A673 (cell line): ENCODE results near the gene USP2. TPM values are rescaled to one million over a fixed set of nuclear protein-coding genes. Genes with fewer than 3 reads are reported as not detected.
A peak's percentile ranks its signal among the peaks of the same experiment; 100 is the strongest.
"Not testable (repeated sequence)": the region's sequence is repeated elsewhere in the genome, so short reads cannot be mapped to it uniquely, and the experiment has no call there.

ENCODE experiments used
- BruUV-seq: library from RNA; stranded (reverse); fragments of 400-500 nt; replicated peaks from 2 replicates; lab custom pipeline; 2021; lab: Mats Ljungman, UMichigan
- CTCF ChIA-PET: fragments of 300-600 bp; sonication (Branson Sonifier 250); formaldehyde crosslinking; loops from one replicate; lab custom pipeline; 2022; ENCODE audit warnings: antibody characterized with exemption; lab: Charles Lee
- POLR2A ChIA-PET: fragments of 300-600 bp; sonication (Branson Sonifier 250); formaldehyde crosslinking; loops from one replicate; lab custom pipeline; 2022; ENCODE audit warnings: antibody characterized with exemption; ENCODE audit not compliant: low non-redundant PET; lab: Charles Lee
- DNase-seq: peaks from one replicate; pipeline ENCODE4 v3.0.0-alpha.2; 2015; ENCODE audit warnings: low spot score
- H3K27ac ChIP-seq: fragments of 200-600 bp; sonication (generic); 2 replicates; pipeline ENCODE4 v1.5.1; 2016; ENCODE audit warnings: mixed run types, low read depth, mild to moderate bottlenecking, mixed read lengths, antibody characterized with exemption, low read length; ENCODE audit not compliant: poor library complexity, severe bottlenecking
- H3K27me3 ChIP-seq: fragments of 200-600 bp; sonication (generic); replicated peaks from 2 replicates; pipeline ENCODE4 v1.6.1; 2017; ENCODE audit warnings: mixed run types, low read depth, mild to moderate bottlenecking, mixed read lengths, antibody characterized with exemption, low read length; ENCODE audit not compliant: insufficient read depth, poor library complexity
- H3K36me3 ChIP-seq: fragments of 200-600 bp; sonication (generic); 2 replicates; pipeline ENCODE4 v1.6.1; 2016; ENCODE audit warnings: mixed run types, mild to moderate bottlenecking, mixed read lengths, antibody characterized with exemption, low read length; ENCODE audit not compliant: insufficient read depth, poor library complexity, severe bottlenecking
- H3K4me1 ChIP-seq: fragments of 200-600 bp; sonication (generic); 2 replicates; pipeline ENCODE4 v1.6.1; 2017; ENCODE audit warnings: mixed run types, mild to moderate bottlenecking, mixed read lengths, antibody characterized with exemption, low read length; ENCODE audit not compliant: insufficient read depth, poor library complexity, severe bottlenecking
- H3K4me3 ChIP-seq: fragments of 200-600 bp; sonication (generic); 2 replicates; pipeline ENCODE4 v1.5.1; 2016; ENCODE audit warnings: low read depth, mixed run types, mild to moderate bottlenecking, mixed read lengths, low read length; ENCODE audit not compliant: poor library complexity, severe bottlenecking
- H3K9me3 ChIP-seq: fragments of 200-600 bp; sonication (generic); 2 replicates; pipeline ENCODE4 v1.6.1; 2016; ENCODE audit warnings: mixed run types, low read depth, mild to moderate bottlenecking, mixed read lengths, antibody characterized with exemption, low read length; ENCODE audit not compliant: poor library complexity, severe bottlenecking
- CTCF ChIP-seq: fragments of 300-800, 200-600 bp; sonication (generic); conservative IDR thresholded peaks from 2 replicates; pipeline ENCODE4 v1.5.1; 2017; ENCODE audit warnings: low read depth, mild to moderate bottlenecking, antibody characterized with exemption, low read length, moderate library complexity, mixed read lengths
- EZH2 ChIP-seq: fragments of 200-600 bp; sonication (generic); IDR thresholded peaks from 2 replicates; pipeline ENCODE4 v1.6.1; 2017; ENCODE audit warnings: borderline replicate concordance, low read depth, mild to moderate bottlenecking, mixed read lengths, antibody characterized with exemption, low read length; ENCODE audit not compliant: poor library complexity, severe bottlenecking
- intact Hi-C: fragments of 100-400 bp; cut with micrococcal nuclease; formaldehyde crosslinking; loops from one replicate; pipeline ENCODE4 v1.10.0; 2022; ENCODE audit not compliant: unreplicated experiment
- total RNA-seq: library from RNA; stranded (reverse); gene quantifications from 2 replicates; pipeline ENCODE4 v1.2.3, GENCODE V29; 2021

USP2 gene
- total RNA-seq, 1 experiment from 2014 or later: 4.8 TPM

GRCh38 chr11:119388103-119388502, 6.6 kb upstream of the USP2 start:
- no peak for DNase-seq
- intact Hi-C loops: no loop called here
- ChIA-PET POLR2A (no interaction called here), CTCF (no interaction called here)
- TF ChIP-seq CTCF (no peak), EZH2 (no peak)
- no peaks in the 10 kb centered on the region for H3K9me3 ChIP-seq
- no peak overlapping the region for H3K27ac ChIP-seq
- H3K4me3 ChIP-seq: no peak overlapping the region
- no peaks in the 10 kb centered on the region for H3K36me3 ChIP-seq
- BruUV-seq: no TSS peak
- H3K27me3 ChIP-seq: no peaks in the 10 kb centered on the region
- no peaks in the 10 kb centered on the region for H3K4me1 ChIP-seq

- no peak for DNase-seq
- ChIA-PET CTCF (interaction anchor here (0.6 to 2.2 kb wide), 3 partner anchors 23 to 222 kb away, joined by 6 to 8 read pairs (median 8); no protein-coding TSS in a partner anchor), POLR2A (no interaction called here)
- no TSS peak for BruUV-seq
- peaks cover 6% of the 10 kb centered on the region for H3K4me1 ChIP-seq
- intact Hi-C loops: loop anchor here (5.0 kb wide), 1 partner anchor 47 kb away; no protein-coding TSS in a partner anchor
- H3K27ac ChIP-seq: no peak overlapping the region
- no peak overlapping the region for H3K4me3 ChIP-seq
- H3K27me3 ChIP-seq: no peaks in the 10 kb centered on the region
- TF ChIP-seq EZH2: no peak
- no peak for TF ChIP-seq CTCF
- H3K36me3 ChIP-seq: no peaks in the 10 kb centered on the region
- H3K9me3 ChIP-seq: no peaks in the 10 kb centered on the region
Measured at GRCh38 chr11:119384332-119384731, 2.8 kb upstream of the USP2 start.

- DNase-seq, H3K4me1 ChIP-seq, H3K27me3 ChIP-seq, POLR2A ChIA-PET, H3K9me3 ChIP-seq, BruUV-seq, H3K27ac ChIP-seq, H3K36me3 ChIP-seq: not testable (repeated sequence)
- H3K4me3 ChIP-seq: peak overlapping the region; percentile 53
- intact Hi-C loops: loop anchor here (5.0 kb wide), 1 partner anchor 45 kb away; no protein-coding TSS in a partner anchor
- CTCF ChIA-PET: interaction anchor here (1.1 kb wide), 1 partner anchor 26 kb away, joined by 4 read pairs; no protein-coding TSS in a partner anchor
Measured at GRCh38 chr11:119382513-119382912, 1.0 kb upstream of the USP2 start.

GRCh38 chr11:119382101-119382500, 611 bp upstream of the USP2 start:
- no peak for DNase-seq
- ChIA-PET POLR2A (no interaction called here), CTCF (interaction anchor here (1.1 kb wide), 1 partner anchor 26 kb away, joined by 4 read pairs; no protein-coding TSS in a partner anchor)
- Histone ChIP-seq H3K36me3 (no peaks in the 10 kb centered on the region), H3K27ac (no peak overlapping the region), H3K4me1 (peaks cover 6% of the 10 kb centered on the region), H3K27me3 (no peaks in the 10 kb centered on the region), H3K9me3 (no peaks in the 10 kb centered on the region), H3K4me3 (peak overlapping the region; percentile 53)
- TF ChIP-seq CTCF: no peak
- TF ChIP-seq EZH2: no peak
- BruUV-seq: TSS peak; percentile 90
- intact Hi-C loops: loop anchor here (5.0 kb wide), 1 partner anchor 45 kb away; no protein-coding TSS in a partner anchor
